ENCODE results near the gene UBAP1. TPM values are rescaled to one million over a fixed set of nuclear protein-coding genes. Genes with fewer than 3 reads are reported as not detected.
"Not testable (repeated sequence)": the region's sequence is repeated elsewhere in the genome, so short reads cannot be mapped to it uniquely, and the experiment has no call there.

The UBAP1 gene
- total RNA-seq, 1 donor from 2014 or later: 28.4 TPM

DNA sequence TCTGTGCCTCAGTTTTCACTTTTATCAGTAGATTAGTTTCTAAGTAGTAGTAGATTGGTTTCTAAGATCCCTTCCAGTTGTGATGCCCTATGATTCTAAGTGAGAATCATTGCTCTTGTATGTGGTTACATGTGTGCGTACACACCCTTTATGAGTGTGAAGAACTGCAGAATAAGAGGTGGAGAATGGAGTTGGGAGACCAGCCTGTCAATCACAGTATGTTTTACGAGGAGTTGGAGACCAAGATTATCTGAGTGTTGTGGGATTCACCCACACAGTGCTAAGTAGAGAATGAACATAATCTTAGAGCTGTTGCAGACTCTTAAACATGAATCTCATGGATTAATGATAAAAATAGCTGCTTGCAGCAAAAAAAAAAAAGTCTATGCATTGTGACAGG lies 112.6 kb downstream of the UBAP1 start:
- TF ChIP-seq, protein P1, sequence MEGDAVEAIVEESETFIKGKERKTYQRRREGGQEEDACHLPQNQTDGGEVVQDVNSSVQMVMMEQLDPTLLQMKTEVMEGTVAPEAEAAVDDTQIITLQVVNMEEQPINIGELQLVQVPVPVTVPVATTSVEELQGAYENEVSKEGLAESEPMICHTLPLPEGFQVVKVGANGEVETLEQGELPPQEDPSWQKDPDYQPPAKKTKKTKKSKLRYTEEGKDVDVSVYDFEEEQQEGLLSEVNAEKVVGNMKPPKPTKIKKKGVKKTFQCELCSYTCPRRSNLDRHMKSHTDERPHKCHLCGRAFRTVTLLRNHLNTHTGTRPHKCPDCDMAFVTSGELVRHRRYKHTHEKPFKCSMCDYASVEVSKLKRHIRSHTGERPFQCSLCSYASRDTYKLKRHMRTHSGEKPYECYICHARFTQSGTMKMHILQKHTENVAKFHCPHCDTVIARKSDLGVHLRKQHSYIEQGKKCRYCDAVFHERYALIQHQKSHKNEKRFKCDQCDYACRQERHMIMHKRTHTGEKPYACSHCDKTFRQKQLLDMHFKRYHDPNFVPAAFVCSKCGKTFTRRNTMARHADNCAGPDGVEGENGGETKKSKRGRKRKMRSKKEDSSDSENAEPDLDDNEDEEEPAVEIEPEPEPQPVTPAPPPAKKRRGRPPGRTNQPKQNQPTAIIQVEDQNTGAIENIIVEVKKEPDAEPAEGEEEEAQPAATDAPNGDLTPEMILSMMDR (IDR thresholded peaks at IDR 0.05; ENCODE audit: partially characterized antibody, unreplicated experiment): no peak
- Mint-ChIP-seq H3K36me3 (ENCODE audit: unreplicated experiment) (no peaks in the 10 kb centered on the region), H3K9me3 (ENCODE audit: unreplicated experiment) (no peaks in the 10 kb centered on the region), H3K4me1 (ENCODE audit: low read depth, unreplicated experiment) (no peaks in the 10 kb centered on the region), H3K4me3 (ENCODE audit: unreplicated experiment) (no peak overlapping the region), H3K27me3 (ENCODE audit: unreplicated experiment) (peaks cover 3% of the 10 kb centered on the region), H3K27ac (ENCODE audit: unreplicated experiment) (no peak overlapping the region)
- DNase-seq: no peak

DNA sequence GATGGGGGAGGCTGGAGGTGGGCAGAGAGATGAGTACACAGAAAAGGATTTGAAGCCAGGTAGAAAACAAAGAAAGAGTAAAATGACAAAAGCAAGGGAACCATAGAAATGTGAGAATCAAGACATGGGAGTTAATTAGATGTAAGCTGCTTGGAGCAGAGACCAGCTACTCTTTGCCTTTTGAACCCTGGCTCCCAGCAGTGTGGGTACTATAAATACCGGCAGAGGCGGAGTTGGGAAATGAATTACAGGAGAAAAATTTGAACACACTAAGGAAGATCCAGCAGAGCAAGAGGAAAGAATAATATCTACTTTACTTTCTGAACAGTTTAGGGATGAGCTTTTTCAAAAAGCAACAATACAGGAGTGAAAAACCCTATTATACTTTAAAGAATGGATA lies 113.7 kb downstream of the UBAP1 start:
- no peak overlapping the region for H3K27ac Mint-ChIP-seq (ENCODE audit: unreplicated experiment)
- H3K36me3 Mint-ChIP-seq (ENCODE audit: unreplicated experiment): no peaks in the 10 kb centered on the region
- TF ChIP-seq, protein P1 (IDR thresholded peaks at IDR 0.05; ENCODE audit: partially characterized antibody, unreplicated experiment): no peak
- H3K27me3 Mint-ChIP-seq (ENCODE audit: unreplicated experiment): peaks cover 3% of the 10 kb centered on the region
- no peaks in the 10 kb centered on the region for H3K9me3 Mint-ChIP-seq (ENCODE audit: unreplicated experiment)
- H3K4me3 Mint-ChIP-seq (ENCODE audit: unreplicated experiment): no peak overlapping the region
- no peaks in the 10 kb centered on the region for H3K4me1 Mint-ChIP-seq (ENCODE audit: low read depth, unreplicated experiment)
- DNase-seq: no peak

DNA sequence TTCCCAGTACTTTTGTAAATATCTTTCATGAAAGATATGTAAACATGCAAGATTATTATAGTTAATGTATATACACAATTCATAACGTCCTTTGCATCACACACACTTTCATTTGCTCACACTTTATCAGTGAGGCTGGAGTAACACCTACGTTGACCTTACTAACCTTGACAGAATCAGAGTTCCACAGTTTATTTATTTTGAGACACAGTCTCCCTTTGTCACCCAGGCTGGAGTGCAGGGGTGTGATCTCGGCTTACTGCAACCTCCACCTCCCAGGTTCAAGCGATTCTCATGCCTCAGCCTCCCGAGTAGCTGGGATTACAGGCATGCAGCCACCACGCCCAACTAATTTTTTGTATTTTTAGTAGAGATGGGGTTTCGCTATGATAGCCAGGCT lies 122.2 kb downstream of the UBAP1 start:
- DNase-seq; H3K9me3 Mint-ChIP-seq (ENCODE audit: unreplicated experiment); H3K4me1 Mint-ChIP-seq (ENCODE audit: low read depth, unreplicated experiment); H3K4me3 Mint-ChIP-seq (ENCODE audit: unreplicated experiment); H3K36me3 Mint-ChIP-seq (ENCODE audit: unreplicated experiment); H3K27me3 Mint-ChIP-seq (ENCODE audit: unreplicated experiment); H3K27ac Mint-ChIP-seq (ENCODE audit: unreplicated experiment): not testable (repeated sequence)

Other genes with a start within 250 kb of the UBAP1 start
- gene UBAP2, start 130.2 kb upstream of the UBAP1 start, total RNA-seq (ENCODE audit: unreplicated experiment): 65.1 TPM
- gene DCAF12, start 52.3 kb upstream of the UBAP1 start, total RNA-seq (ENCODE audit: unreplicated experiment): 37.9 TPM
- 0.78 TPM for gene KIF24, start 150.2 kb downstream of the UBAP1 start, total RNA-seq (ENCODE audit: unreplicated experiment)
- gene NUDT2, start 150.5 kb downstream of the UBAP1 start, total RNA-seq (ENCODE audit: unreplicated experiment): 7.2 TPM
- 4.6 TPM for gene MYORG, start 197.9 kb downstream of the UBAP1 start, total RNA-seq (ENCODE audit: unreplicated experiment)